Stimulated activated CD8-positive, alpha-beta memory T cell treated with anti-CD3 and anti-CD28 coated beads, Interleukin-2, amount 100 ng/mL, for 48 hours (primary cell): Measurements from ENCODE around the gene PTPN1.
"Not testable (repeated sequence)": the region's sequence is repeated elsewhere in the genome, so short reads cannot be mapped to it uniquely, and the experiment has no call there.

ENCODE experiments used
- DNase-seq, 2 donors: peaks; one replicate each; pipeline ENCODE4 v3.0.0-alpha.2; 2020; ENCODE audit warnings: low read depth in 2 of 2

PTPN1 gene

GRCh38 chr20:50557549-50558134, 47.5 kb downstream of the PTPN1 start:
- DNase-seq, result no peak

DNA sequence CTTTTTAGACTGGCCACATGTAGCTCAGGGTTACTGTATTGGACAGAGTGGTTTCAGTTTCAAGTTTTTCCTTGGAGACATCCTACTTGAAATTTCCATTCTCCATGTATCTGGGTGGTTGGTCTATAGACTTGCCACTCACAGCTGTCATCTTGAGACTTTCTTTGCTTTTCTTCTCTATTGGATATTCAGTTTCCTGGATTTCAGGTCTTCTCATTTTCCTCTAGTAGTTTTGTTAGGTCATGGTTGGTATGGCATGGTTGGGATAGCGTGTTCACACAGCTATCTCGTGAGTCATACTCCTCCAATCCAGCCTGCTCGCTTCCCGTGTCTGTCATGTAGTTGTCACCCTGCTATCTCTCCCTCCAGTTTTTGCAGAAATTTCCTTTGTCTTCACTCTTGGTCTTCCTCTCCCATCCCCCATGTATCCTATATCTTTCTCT, 48.3 kb downstream of the PTPN1 start:
- DNase-seq, result no peak

DNA sequence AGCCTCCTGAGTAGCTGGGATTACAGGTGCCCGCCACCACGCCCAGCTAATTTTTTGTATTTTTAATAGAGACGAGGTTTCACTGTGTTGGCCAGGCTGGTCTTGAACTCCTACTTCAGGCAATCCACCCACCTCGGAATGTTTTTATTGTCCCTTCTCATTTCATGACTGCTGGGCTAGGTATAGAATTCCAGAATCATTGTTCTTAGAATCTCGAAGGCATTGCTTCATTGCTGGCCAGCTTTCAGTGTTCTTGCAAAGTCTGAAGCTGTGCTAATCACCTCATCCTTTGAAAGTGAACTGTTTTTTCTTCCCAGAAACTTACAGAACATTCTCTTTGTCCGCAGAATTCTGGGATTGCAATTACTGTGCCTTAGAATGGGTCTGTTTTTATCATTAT, 49.0 kb downstream of the PTPN1 start:
- DNase-seq, result no peak

DNA sequence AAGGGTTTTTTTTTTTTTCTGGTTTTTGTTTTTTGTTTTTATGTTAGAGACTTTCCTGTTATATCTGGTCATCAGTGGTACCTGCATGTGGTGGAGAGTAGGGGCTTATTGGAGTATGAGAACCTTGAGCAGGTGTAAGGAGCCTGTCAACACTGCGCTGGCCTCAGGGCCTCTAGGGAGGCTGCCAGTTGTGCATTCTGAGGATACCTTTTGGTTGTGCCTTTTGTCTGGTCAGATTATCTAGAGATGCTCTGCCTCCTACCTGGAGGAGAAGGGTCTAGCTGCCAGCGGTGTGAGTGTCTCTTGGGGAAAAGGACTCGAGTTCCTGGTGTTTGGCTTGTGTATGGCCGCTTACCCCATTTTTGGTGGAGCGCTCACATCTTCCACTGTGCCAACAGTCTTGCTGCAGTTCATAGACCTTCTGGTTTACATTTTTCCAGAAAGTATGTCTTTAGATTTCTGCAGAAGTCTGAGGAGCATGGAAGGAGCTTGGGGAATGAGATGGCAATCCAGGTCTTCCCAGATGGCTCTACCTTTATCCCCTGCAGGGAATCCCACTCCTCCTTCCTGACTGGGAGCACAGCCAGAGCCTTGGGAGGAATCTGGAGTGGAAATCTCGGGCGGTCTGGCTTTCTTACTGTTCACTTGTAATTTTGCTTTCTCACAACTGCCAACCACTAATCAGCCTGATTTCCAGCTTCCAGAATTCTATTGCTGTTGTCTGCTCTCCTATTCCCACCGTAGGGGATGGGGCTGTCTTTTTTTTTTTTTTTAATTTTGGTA, 49.9 kb downstream of the PTPN1 start:
- no peak for DNase-seq

DNA sequence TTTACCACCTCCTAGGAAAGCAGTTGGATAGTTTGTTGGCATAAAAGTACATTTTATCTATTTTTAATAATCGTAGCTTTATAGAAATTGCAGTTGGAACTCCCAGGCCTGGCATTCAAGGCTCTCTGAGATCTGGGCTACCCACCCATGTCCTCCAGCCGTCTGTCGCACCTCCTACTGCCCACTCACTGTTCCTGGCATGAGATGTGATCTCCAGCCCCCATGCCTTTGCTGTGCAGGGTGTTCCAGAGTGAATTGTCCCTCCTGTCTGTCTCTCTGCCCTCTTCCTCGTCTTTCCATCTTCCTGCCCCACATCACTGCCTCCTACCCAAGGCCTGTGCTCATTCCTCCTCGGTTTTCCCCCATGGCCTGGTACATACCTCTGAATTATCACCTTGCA, 50.7 kb downstream of the PTPN1 start:
- no peak for DNase-seq

- DNase-seq, result peak; percentile 33 to 58
Measured at GRCh38 chr20:50561379-50562078, 51.3 kb downstream of the PTPN1 start.

GRCh38 chr20:50562262-50562701, 52.1 kb downstream of the PTPN1 start:
- no peak for DNase-seq

- DNase-seq, result no peak
Measured at GRCh38 chr20:50563133-50563944, 53.2 kb downstream of the PTPN1 start.

DNA sequence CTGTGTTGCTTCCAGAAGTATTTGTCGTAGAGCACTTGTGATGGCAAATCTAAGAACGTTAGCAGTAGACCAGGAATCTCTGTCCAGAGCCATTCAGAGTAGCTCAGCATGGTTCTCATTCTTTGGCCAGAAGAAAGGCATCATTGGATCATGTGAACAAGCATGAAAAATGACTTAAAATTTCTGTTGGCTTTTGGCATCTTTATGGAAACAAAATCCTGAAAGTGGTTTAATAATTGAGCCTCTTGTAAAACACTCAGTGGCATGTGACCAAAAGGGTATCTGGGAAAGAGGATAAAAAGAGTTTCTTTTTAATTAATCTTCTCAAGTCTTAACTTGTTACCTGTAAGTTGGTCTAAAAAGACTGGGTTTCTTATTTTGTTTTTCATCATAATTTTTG, 55.2 kb downstream of the PTPN1 start:
- DNase-seq, result no peak

- DNase-seq, result no peak
Measured at GRCh38 chr20:50565871-50566270, 55.7 kb downstream of the PTPN1 start.

DNA sequence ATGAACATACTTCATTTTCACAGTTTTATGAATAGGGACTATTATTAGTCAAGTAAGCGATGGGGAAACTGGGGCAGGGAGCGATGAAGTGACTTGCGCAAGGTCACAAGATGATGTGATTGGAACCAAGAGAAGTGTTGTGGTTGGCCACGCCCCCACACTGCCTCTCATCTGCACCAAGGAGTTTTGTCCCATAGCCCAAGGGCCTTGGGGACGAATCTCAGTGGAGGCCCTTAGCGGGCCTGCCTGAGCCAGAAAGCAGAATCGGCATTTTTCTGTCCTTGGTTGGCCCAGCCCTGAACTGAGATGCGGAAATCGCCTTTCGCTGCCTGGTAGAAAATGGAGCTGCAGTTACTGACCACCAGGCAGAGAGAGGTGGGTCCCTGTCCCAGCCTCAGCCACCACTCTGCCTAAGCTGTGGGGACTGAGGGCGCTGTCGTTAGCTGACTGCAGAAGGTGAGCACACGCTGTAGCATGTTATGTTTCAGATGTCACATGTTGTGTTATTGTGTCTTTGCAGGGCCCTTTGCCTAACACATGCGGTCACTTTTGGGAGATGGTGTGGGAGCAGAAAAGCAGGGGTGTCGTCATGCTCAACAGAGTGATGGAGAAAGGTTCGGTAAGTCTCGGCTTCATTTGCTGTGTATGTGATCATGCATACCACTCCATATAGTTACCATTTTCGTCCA, 57.8 kb downstream of the PTPN1 start:
- peak in 1 of 2 donors; percentile 46 for DNase-seq

DNA sequence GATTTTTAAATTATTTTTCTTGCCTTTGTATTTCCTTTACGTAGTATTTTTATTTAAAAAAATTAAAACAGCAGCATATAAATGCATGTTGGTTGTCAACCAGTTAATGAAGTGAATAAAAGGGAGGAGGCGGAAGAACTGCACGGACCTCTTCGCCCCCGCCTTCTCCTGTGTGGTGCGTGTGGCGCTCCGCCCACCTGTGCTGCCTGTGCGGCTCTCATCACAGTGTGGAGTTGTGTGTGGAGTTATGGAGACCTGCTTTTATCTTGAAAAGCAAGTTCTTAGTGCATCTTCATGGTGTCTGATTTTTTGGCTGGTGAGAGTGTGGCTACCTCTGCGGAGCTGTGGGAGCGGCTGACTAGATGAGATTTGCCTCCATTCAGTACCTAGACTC, 58.4 kb downstream of the PTPN1 start:
- no peak for DNase-seq

DNA sequence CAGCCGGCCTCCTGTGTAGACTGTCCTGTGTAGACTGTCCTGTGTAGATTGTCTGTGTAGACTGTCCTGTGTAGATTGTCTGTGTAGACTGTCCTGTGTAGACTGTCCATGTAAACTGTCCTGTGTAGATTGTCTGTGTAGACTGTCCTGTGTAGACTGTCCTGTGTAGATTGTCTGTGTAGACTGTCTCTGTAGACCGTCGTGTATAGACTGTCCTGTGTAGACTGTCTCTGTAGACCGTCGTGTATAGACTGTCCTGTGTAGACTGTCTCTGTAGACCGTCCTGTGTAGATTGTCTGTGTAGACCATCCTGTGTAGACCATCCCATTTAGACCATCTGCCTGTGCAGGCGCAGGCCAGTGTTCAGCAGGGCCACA, 59.3 kb downstream of the PTPN1 start:
- DNase-seq, result not testable (repeated sequence)

- DNase-seq, result no peak
Measured at GRCh38 chr20:50569864-50570836, 60.0 kb downstream of the PTPN1 start.

DNA sequence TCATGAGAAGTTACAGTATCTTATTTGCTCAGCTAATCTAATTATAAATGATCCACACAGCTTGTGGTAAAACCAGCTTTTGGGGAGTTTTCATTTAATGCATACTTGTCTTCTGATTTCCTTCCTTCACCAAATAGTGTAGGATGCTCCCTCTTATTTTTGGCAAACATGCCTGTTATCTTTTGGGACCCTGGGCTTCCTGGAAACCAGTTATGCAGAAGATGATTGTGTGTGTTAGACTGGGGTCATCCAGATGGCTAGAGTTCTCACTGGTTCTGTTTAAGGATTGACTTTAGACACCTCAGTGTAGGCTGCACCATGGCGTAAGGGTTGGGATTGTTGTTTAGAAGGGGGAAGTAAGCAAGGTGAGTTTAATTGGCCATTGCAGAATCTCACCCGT, 61.3 kb downstream of the PTPN1 start:
- no peak for DNase-seq

DNA sequence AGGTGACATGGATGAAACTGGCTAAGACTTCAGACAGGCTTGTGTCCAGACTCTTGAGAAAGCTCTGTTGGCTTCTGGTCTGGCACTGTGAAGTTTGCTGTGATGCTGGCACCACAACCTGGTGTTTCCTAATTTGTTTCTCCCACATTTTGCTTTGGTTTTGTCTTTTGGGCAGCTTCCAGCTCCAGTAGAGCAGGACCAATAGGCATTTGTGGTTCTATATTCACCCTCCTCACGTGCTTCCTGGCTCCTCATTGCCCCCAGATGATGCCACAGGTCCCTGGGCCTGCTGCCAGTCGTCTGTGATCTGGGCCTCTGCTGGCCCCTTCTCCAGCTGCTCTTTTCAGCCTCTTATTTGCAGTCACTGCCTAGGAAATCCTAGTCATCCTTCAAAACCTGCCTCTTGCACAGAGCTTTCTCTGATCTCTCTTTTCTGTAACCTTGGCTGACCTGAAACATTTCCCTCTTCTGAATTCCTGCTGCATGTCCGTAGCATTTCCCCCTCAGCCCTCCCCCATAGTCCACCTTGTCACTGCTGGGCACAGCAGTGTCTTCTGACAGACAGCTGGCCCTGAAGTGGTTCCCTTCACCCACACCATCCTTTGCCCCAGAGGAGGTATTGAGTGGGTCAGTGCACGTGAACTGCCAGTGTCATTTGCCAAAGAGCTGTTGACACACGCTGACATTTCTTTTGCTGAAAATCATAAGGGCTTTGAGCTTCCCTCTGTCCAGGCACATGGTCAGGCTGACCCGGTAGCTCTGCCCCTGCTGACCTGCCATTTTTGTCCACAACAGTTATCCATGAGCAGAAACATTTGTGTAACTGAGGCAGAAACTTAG, 63.0 kb downstream of the PTPN1 start:
- DNase-seq, result no peak

GRCh38 chr20:50574108-50574507, 63.9 kb downstream of the PTPN1 start:
- DNase-seq, result no peak

- no peak for DNase-seq
Measured at GRCh38 chr20:50574586-50574985, 64.4 kb downstream of the PTPN1 start.
